Hematopoietic multipotent progenitor cell (in vitro differentiated cells): ENCODE results near the gene IL17REL. TPM values are rescaled to one million over a fixed set of nuclear protein-coding genes. Genes with fewer than 3 reads are reported as not detected.

Source experiments
- DNase-seq, 3 donors: peaks; one replicate each; pipeline ENCODE4 v3.0.0-alpha.2; 2011 to 2015; ENCODE audit warnings: low read depth in 2 of 3, low spot score in 2 of 3
- total RNA-seq: library from RNA; depleted of rRNA; stranded (reverse); fragments of >200 nt; gene quantifications from one replicate; pipeline ENCODE4 v1.2.3, GENCODE V29; 2012

The IL17REL gene
- total RNA-seq, 1 donor: under 0.01 TPM

GRCh38 chr22:50027639-50028537, 15.3 kb upstream of the IL17REL start:
- DNase-seq: peak in 1 of 3 donors; percentile 32

- no peak for DNase-seq
These were observed 13.4 kb upstream of the IL17REL start for GRCh38 chr22:50025993-50026392.

- no peak for DNase-seq
These were observed 9.7 kb upstream of the IL17REL start for GRCh38 chr22:50022171-50022819.

GRCh38 chr22:50020606-50021005, 8.0 kb upstream of the IL17REL start:
- no peak for DNase-seq

GRCh38 chr22:50019316-50019715, 6.8 kb upstream of the IL17REL start:
- no peak for DNase-seq

- DNase-seq: peak in 1 of 3 donors; percentile 26
These were observed 6.2 kb upstream of the IL17REL start for GRCh38 chr22:50018608-50019285.

- DNase-seq: no peak
These were observed 5.2 kb upstream of the IL17REL start for GRCh38 chr22:50017701-50018224.

GRCh38 chr22:50016988-50017700, 4.6 kb upstream of the IL17REL start:
- no peak for DNase-seq

- no peak for DNase-seq
These were observed 3.9 kb upstream of the IL17REL start for GRCh38 chr22:50016308-50016987.

- DNase-seq: no peak
These were observed 3.1 kb upstream of the IL17REL start for GRCh38 chr22:50015451-50016307.

- no peak for DNase-seq
These were observed 2.3 kb upstream of the IL17REL start for GRCh38 chr22:50014655-50015401.

- DNase-seq: no peak
These were observed 1.5 kb upstream of the IL17REL start for GRCh38 chr22:50014053-50014501.

GRCh38 chr22:50011447-50012210, 936 bp downstream of the IL17REL start:
- DNase-seq: no peak

- DNase-seq: peak; percentile 37 to 68 (median 40)
These were observed 1.7 kb downstream of the IL17REL start for GRCh38 chr22:50010676-50011446.

- DNase-seq: no peak
These were observed 2.5 kb downstream of the IL17REL start for GRCh38 chr22:50009765-50010675.

GRCh38 chr22:50009251-50009650, 3.3 kb downstream of the IL17REL start:
- no peak for DNase-seq
